Adipose tissue (tissue), 3 donors: ENCODE measurements around the gene PTPRN2. TPM values are rescaled to one million over a fixed set of nuclear protein-coding genes. Genes with fewer than 3 reads are reported as not detected.
"Not testable (repeated sequence)": the region's sequence is repeated elsewhere in the genome, so short reads cannot be mapped to it uniquely, and the experiment has no call there.

ENCODE experiments used
- H3K27ac ChIP-seq: one replicate; pipeline ENCODE4 v1.5.1; 2013; ENCODE audit warnings: low read depth, low read length
- WGBS, 3 donors: extraction: QIAGEN DNeasy Blood & Tissue Kit; methylation state at CpG; one replicate each; pipeline ENCODE4 v1.1.7; 2013; 5-methylcytosine and 5-hydroxymethylcytosine counted together
- polyA plus RNA-seq, 3 donors: library from polyadenylated mRNA; stranded (reverse); fragments of 200-250 nt; gene quantifications; one replicate each; pipeline ENCODE4 v1.2.3, GENCODE V29; 2013
- donor health status: healthy with polysubstance abuse.
- donor health status: Bipolar disorder and iron deficiency.
- donor health status: healthy.

PTPRN2 gene
- polyA plus RNA-seq, 3 donors: 3.7 to 8.0 (median 7.3) TPM

DNA sequence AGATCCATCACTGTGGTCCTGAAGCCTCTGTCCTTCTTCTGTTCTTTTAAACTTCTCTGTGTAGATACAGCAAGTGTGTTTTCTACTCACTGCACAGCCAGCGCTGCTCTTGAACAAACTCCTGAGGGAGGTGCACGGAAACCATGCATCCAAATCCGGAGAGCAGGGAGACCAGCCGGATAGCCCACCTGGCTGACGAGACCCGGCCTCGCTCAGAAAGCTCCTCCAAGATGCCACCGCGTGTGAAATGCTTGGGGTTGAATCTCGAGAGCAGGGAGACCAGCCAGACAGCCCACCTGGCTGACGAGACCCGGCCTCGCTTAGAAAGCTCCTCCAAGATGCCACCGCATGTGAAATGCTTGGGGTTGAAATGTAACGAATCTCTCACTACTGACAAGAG, 602.0 kb downstream of the PTPRN2 start:
- no peak overlapping the region for H3K27ac ChIP-seq
- WGBS, 3 donors: 80 to 87% (median 81%) methylated on average over 15 of the region's 15 CpGs

DNA sequence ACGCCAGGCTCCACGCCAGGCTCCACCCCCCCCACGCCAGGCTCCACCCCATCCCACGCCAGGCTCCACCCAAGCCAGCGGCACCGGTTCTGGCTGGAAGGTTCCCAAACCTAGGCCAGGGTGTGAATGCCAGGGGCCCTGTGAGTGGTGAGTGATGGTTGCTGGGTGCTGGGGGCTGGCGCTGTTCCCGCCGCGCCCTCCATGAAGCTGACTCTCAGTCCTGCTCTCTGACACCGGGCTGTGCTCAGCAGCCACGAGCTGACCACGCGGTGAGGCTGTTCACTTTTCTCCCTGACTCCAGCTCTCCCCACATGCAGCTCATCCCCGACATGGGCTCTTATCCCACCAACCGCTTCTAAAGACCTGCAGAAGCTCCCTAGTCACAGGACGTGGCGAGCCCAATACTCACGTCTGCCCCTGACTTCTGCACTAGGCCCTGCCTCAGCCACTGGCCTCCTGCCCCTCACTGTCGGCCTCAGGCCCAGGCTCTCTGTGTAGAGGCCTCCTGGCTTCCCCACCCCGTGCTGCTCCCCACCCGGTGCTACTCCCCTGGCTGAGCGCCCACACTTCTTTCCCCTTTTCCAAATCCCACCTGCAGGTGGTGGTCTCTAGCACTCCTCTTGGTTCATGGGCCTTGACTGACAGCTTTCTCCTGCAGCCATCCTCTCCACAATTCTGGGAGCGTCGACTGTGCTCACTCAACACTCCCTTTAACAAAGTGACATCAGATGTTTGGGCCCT, 603.0 kb downstream of the PTPRN2 start:
- WGBS, 3 donors: 82 to 90% (median 86%) methylated on average over 22 to 23 of the region's 25 CpGs
- H3K27ac ChIP-seq: no peak overlapping the region

DNA sequence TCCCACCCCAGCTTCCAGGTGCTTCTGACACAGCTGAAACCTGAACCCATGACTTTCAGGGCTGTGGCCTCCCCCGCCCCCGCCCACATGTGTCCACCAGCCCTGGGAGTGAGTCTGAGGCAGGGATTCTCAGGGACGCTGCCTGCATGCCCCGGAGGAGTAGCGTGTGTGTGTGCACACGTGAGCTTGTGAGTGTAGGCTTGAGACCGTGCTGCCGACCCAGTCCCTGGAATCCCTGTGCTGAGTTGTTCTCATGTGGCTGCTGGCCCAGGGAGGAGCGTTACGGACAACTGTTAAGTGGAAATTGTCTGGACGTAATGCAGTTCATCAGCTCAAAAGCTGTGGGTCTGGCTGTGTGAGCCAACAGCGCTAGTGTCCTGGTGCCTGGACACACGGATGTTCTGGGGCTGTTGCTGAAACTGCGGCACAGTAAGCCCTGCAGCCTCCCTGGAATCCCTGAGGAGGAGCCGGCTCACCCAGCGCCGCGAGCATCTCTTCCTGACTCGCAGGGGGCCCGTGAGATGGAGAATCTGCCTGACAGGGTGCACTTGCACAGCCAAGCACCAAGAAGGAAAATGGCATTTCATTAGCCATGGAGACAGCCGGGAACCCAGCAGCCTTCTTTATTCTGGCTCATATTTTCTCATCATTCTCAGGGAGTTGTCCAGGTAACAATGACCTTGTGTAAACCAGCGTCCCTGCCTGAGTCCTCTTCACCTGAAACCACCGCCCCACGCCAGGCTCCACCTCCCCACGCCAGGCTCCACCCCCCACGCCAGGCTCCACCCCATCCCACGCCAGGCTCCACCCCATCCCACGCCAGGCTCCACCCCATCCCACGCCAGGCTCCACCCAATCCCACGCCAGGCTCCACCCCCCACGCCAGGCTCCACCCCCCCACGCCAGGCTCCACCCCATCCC, 603.9 kb downstream of the PTPRN2 start:
- H3K27ac ChIP-seq: no peak overlapping the region
- WGBS, 3 donors: 79 to 84% (median 80%) methylated on average over 29 to 31 of the region's 32 CpGs

DNA sequence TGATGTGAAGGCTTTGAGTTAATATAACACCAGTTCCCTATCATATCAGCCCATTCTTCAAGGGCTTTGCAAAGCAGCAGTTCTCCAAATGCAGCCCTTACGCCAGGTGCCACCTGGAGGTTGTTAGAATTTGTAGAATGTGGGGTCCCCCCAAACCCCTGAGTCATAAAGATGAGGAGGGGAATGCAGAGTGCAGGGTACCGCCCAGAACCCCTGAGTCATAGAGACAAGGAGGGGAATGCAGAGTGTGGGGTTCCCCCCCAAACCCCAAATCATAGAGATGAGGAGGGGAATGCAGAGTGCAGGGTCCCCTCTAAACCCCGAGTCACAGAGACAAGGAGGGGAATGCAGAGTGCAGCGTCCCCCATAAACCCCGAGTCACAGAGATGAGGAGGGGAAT, 605.8 kb downstream of the PTPRN2 start:
- WGBS, 3 donors: 68 to 77% (median 69%) methylated on average over 3 to 5 of the region's 5 CpGs
- no peak overlapping the region for H3K27ac ChIP-seq

DNA sequence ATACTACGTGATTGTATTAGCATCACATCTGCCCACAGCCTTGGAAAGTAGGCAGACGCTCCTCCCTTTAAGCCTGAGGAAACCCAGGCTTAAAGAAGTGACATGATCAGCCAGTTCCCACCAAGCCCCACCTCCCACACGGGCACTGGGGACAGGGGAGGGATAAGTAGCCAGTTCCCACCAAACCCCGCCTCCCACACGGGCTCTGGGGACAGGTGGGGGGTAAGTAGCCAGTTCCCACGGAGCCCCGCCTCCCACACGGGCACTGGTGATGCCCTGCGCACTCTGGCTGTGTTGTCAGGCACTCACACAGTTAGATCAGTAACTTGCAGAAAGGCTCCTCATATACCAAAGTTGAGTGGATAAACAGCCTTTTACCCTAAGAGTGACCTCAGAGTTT, 606.8 kb downstream of the PTPRN2 start:
- no peak overlapping the region for H3K27ac ChIP-seq
- WGBS, 3 donors: 35 to 57% (median 52%) methylated on average over 9 of the region's 9 CpGs

DNA sequence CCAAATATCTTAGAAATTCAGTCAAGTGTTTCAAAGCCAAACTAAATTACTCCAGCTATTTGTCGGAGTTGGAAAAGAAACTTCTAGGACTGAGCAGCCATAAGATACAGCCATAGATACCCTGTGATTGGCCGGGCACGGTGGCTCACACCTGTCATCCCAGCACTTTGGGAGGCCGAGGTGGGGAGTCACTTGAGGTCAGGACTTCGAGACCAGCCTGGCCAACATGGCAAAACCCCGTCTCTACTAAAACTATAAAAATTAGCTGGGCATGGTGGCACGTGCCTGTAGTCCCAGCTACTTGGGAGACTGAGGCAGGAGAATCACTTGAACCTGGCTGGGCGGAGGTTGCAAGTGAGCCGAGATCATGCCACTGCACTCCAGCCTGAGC, 607.3 kb downstream of the PTPRN2 start:
- 79 to 93% (median 90%) methylated on average over 9 of the region's 9 CpGs for WGBS, 3 donors
- H3K27ac ChIP-seq: not testable (repeated sequence)

DNA sequence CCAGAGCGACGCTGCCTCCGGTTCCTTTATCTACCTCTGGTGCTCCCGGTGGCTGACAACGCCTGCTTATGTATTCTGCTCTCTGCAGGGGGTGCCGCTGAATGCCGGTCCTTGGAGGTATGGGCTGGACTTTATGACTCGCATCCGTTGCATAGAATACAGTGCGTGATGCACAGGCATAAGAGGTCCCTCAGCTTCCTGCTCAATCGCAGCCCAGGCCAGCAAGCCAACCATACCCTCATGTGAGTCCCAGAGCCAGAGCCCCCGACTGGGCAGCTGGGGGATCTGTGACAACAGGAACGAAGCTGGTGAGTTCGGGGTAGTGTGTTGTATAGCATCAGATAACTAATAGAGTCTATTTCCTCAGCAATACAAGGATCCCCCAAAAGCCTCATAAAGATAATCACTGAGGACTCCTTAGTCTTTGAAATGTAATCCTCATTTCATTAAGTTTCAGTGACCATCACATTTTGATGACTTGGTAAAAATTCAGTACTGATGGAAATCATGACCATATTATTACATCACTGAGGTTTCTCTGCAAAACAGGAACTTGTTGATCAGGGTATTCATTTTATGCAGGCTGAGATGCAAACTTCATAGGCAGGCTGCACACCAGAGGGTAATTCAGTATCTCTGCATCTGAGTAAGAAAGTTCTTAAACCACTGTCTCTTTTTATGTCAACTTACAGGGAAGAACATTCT, 607.8 kb downstream of the PTPRN2 start:
- H3K27ac ChIP-seq: no peak overlapping the region
- 77 to 81% (median 80%) methylated on average over 14 of the region's 14 CpGs for WGBS, 3 donors

DNA sequence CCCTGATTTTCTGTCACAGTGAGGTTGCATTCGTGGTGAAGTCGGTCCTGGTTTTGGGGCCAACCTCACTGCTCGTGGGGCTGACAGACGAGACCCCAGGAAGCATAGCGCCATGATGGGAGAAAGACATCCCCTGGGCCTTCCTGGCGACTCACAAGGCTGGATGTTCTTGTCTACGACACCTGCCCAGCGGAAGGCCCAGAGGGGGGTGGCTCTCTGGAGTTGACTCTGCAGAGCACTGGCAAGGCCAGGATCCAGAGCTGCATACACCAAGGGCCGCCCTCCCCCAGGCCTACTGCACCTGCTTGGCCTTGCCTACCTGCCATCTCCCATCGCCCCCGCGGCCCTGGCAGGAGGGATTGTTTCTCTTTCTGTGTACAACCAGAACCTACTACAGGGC, 608.9 kb downstream of the PTPRN2 start:
- 85 to 89% (median 89%) methylated on average over 12 of the region's 12 CpGs for WGBS, 3 donors
- H3K27ac ChIP-seq: no peak overlapping the region

DNA sequence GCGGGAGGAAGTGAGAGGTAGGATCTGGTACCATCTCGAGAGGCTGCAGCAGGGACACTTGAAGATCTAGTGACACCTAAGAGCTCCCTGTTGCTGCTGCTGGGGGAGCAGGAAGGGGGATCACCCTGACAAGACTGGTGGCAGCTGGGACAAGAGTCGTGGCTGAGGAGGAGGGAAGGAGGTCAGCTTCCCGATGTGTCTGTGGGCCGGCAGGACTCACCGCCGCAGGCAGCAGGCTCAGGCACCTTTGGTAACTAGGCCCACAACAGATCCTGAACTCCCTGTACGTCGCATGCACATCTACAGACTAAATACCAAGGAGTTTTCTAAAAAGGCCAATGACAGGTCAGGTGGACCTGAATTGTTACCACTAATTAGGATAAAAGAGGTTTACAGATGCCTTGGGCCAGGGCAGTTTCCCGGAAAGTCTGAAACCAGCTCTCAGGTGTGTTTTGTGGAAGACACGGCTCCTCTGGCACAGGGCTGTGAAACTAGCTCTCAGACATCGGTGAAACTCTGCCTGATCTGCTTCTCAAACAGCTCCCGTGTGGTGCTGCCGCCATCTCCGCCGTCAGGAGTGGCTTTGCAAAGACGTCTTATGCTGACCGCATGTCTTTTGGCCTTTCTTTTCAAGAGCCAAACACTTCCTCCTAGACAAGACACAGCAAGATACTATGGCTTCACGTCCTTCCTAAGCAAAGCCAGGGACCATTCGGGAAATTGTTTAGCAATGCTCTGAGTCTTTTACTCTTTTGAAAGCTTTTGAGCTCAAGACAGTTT, 609.7 kb downstream of the PTPRN2 start:
- no peak overlapping the region for H3K27ac ChIP-seq
- 84 to 89% (median 85%) methylated on average over 20 of the region's 20 CpGs for WGBS, 3 donors

DNA sequence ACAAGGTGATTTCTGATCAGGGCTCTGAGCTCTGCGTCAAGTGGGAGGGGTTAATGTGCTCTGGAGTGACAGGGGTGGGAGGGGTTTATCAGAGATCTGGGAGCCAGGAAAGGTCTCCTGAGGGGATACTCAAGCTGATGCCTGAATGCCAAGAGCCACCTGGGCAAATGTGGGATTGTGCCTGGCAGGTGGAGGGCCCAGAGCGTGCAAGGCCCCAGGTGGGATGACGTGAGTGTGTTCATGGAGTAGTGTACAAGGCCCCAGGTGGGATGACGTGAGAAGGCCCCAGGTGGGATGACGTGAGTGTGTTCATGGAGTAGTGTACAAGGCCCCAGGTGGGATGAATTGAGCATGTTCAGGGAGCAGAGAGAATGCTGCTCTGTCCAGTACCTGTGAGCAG, 610.3 kb downstream of the PTPRN2 start:
- H3K27ac ChIP-seq: no peak overlapping the region
- 92 to 95% (median 93%) methylated on average over 5 of the region's 5 CpGs for WGBS, 3 donors

DNA sequence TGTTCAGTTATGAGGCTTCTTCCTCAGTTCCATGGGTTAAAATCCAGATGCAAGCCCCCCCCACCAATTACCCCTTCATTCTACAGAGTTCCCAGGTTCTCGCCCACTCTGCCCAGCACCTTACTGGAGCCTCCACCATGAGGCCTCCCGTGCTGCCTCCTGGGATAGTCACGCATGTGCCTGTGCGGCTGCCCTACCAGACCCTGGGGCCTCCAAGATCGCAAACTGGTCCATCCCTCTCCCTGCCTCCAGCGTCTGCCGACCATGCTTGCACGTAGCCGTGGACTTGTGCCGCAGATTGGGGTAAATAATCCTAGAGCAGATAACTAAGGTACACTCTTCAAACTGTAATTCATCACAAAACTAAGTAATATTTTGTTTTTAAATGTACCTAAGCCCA, 611.2 kb downstream of the PTPRN2 start:
- WGBS, 3 donors: 94 to 96% (median 95%) methylated on average over 10 of the region's 10 CpGs
- no peak overlapping the region for H3K27ac ChIP-seq

DNA sequence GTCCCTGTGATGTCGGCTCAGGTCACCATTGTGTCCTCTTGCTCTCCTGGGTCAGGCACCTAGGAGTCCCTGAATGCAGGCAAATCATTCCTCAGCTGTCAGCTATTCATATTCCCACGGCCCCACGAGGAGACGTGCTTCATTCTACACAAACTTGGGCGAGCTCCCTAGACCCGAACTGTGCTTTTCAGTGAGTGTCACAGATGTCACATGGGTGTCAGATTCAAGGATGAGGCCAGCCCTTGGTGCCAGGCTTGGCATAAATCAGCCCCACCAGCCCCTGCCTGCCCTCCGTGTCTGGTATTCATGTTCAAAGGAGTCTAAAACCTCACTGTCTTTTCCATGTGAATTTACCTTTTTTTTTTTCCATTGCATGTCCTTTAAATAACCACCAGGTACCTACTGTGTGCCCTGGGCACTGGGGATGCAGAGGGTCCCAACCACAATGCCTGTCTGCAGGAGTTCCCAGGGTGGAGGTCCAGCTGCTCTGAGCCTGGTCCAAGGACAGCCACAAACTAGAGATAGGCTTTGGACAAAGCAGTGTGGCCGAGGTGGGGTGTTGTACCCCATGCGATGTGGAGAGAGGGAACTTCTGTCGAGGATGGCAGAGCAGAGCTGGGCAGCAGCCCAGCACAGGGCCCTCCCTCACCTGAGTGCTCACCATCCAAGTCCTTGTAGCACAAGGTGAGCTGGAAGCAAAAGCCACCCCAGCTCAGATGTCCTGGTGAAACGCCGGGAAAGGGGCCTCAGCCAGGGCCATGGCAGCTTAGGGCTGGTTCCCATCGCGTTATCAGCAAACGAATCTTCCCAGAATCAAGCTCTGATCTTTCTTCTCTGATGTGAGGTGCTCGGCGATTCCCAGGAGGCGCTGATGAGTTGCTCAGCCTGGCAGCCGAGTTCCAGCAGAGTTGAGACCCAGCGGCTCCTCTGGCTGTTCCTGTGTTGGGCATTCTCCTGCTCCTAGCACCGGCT, 611.9 kb downstream of the PTPRN2 start:
- 89 to 91% (median 90%) methylated on average over 21 of the region's 21 CpGs for WGBS, 3 donors

DNA sequence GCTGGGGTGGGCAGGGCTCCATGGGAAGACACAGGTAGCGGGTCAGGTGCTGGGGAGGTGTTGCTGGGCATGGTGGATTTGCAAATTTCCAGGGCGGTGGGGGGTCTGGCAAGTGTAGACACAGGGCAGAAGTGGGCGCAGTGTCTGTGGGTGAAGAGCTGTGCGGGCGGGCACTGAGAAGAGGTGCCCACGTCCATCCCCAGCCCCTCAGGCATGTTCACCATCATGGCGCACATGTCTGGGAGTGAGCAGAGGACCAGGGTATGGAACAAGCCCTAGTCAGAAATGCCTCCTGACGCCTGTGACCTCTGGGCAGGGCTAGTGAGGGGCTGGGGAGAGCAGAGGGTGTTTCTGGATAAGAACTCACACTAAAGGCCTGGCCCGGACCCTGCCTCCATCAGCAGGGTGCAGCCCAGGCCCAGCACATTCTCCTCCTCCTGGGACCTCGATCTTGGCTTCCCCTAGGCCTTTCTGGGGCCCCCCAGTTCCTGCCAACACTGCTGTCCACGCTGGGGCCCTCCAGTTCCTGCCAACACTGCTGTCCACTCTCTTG, 612.9 kb downstream of the PTPRN2 start:
- WGBS, 3 donors: 83 to 91% (median 84%) methylated on average over 10 to 11 of the region's 11 CpGs
- H3K27ac ChIP-seq: no peak overlapping the region

More for the DNA sequence above, 611.9 kb downstream of the PTPRN2 start:
- H3K27ac ChIP-seq: no peak overlapping the region

DNA sequence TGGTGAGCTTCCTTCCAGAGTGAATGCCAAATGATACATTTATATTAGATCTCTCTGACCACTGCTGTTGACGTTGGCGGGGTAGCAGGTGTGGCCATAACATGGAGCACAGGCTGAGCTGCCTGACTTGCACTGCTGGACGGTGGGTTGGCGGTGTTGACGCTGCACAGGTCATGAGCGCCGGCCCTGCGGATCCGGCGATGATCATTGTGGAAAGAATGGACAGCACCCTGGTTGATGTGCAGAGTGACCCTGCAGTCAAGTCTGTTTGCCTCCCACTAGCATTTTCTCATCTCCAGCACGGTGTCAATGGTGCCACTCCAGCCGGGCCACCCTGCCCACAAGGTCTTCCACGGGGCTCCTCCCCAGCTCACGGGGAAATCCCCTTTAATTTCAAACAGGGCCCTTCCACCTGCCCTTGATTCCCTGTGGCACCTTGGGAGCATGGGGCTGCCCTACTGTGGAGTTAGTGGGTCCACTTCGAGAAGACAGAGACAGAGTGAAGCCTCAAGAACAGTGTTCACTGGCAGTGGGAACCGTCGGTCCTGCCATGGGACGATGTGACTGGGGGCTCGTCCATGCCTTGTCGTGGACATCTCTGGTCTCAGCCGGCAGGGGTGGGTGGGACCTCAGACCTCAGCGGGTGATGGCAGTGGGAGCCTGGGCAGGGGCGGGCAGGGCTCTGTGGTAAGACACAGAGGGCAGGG, 613.5 kb downstream of the PTPRN2 start:
- no peak overlapping the region for H3K27ac ChIP-seq
- 93 to 97% (median 96%) methylated on average over 23 of the region's 23 CpGs for WGBS, 3 donors

DNA sequence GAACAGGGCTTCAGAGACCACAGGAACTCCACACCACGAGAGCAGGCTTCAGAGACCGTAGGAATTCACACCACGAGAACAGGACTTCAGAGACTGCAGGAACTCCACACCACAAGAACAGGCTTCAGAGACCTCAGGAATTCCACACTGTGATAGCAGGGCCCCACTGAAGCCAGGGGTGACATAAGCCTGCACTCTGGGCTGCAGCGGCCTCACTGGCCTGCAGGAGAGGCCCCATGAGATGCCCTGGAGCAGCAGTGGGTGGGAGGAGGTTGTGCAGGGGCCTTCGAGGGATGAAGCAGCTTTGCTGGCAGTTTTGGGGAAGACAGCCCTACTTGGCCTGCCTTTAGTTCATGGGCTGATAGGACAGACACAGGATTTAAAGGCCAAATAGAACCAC, 614.7 kb downstream of the PTPRN2 start:
- WGBS, 3 donors: 83 to 91% (median 85%) methylated on average over 5 of the region's 5 CpGs
- H3K27ac ChIP-seq: no peak overlapping the region

DNA sequence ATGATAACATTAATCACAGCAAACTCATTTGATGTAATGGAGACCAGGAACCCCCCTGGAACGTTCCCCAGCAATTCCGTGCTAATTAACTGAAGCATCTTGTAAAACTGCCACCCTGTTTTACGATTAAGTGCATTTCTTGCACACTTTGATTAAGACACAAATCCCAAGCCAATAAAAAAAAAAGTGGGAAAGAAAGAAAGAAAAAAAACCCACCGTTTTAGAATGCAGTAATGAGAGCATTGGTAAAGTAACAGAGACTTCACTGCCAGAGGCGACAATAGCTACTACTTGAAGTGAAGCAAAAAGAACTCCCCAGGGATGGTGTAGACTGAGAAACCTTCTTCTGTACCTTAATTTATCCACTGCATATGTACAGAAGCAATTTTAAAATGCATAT, 616.1 kb downstream of the PTPRN2 start:
- WGBS, 3 donors: 66 to 83% (median 79%) methylated on average over 5 of the region's 5 CpGs
- H3K27ac ChIP-seq: no peak overlapping the region
